Measurements from ENCODE around the gene ACP1.

ACP1 gene

DNA sequence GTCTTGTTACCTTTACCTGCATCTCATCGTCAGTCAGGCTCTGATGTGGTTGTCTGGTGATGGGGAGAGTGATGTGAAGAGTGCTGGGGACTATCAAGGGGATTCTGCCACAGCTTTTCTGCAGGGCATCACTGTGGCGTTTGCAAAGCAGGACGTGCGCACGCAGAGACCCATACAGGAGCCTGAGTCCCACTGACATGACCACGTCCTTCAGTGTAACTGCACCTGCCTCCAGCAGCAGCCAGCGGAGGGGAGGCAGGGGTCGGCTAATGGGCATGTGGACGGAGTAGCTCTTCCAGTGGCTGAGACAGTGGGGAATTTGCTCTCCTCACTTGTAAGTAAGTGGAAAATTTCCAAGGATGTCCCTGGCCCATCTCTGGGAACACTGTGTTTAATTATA lies 16.6 kb downstream of the ACP1 start:
- Histone ChIP-seq H3K36me3 (ENCODE audit: low read depth) (peaks cover 33% of the 10 kb centered on the region), H3K9me3 (ENCODE audit: severe bottlenecking) (no peaks in the 10 kb centered on the region), H3K27ac (ENCODE audit: poor library complexity, severe bottlenecking) (no peak overlapping the region), H3K4me3 (ENCODE audit: severe bottlenecking) (no peak overlapping the region), H3K4me1 (ENCODE audit: insufficient read depth, poor library complexity, severe bottlenecking) (no peaks in the 10 kb centered on the region), H3K27me3 (ENCODE audit: insufficient read depth, poor library complexity, severe bottlenecking) (no peaks in the 10 kb centered on the region)
- TF ChIP-seq, protein P1, sequence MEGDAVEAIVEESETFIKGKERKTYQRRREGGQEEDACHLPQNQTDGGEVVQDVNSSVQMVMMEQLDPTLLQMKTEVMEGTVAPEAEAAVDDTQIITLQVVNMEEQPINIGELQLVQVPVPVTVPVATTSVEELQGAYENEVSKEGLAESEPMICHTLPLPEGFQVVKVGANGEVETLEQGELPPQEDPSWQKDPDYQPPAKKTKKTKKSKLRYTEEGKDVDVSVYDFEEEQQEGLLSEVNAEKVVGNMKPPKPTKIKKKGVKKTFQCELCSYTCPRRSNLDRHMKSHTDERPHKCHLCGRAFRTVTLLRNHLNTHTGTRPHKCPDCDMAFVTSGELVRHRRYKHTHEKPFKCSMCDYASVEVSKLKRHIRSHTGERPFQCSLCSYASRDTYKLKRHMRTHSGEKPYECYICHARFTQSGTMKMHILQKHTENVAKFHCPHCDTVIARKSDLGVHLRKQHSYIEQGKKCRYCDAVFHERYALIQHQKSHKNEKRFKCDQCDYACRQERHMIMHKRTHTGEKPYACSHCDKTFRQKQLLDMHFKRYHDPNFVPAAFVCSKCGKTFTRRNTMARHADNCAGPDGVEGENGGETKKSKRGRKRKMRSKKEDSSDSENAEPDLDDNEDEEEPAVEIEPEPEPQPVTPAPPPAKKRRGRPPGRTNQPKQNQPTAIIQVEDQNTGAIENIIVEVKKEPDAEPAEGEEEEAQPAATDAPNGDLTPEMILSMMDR (IDR thresholded peaks at IDR 0.05; ENCODE audit: poor library complexity, severe bottlenecking): no peak
- DNase-seq (ENCODE audit: low spot score) (no peak), ATAC-seq (ENCODE audit: low read depth) (no peak)

GRCh38 chr2:282371-283263 lies 17.9 kb downstream of the ACP1 start:
- H3K27ac ChIP-seq (ENCODE audit: poor library complexity, severe bottlenecking): no peak overlapping the region
- H3K9me3 ChIP-seq (ENCODE audit: severe bottlenecking): no peaks in the 10 kb centered on the region
- no peak for ATAC-seq (ENCODE audit: low read depth)
- peaks cover 21% of the 10 kb centered on the region for H3K36me3 ChIP-seq (ENCODE audit: low read depth)
- H3K4me1 ChIP-seq (ENCODE audit: insufficient read depth, poor library complexity, severe bottlenecking): no peaks in the 10 kb centered on the region
- no peak for DNase-seq (ENCODE audit: low spot score)
- no peak overlapping the region for H3K4me3 ChIP-seq (ENCODE audit: severe bottlenecking)
- TF ChIP-seq, protein P1 (IDR thresholded peaks at IDR 0.05; ENCODE audit: poor library complexity, severe bottlenecking): no peak
- peaks cover 7% of the 10 kb centered on the region for H3K27me3 ChIP-seq (ENCODE audit: insufficient read depth, poor library complexity, severe bottlenecking)

DNA sequence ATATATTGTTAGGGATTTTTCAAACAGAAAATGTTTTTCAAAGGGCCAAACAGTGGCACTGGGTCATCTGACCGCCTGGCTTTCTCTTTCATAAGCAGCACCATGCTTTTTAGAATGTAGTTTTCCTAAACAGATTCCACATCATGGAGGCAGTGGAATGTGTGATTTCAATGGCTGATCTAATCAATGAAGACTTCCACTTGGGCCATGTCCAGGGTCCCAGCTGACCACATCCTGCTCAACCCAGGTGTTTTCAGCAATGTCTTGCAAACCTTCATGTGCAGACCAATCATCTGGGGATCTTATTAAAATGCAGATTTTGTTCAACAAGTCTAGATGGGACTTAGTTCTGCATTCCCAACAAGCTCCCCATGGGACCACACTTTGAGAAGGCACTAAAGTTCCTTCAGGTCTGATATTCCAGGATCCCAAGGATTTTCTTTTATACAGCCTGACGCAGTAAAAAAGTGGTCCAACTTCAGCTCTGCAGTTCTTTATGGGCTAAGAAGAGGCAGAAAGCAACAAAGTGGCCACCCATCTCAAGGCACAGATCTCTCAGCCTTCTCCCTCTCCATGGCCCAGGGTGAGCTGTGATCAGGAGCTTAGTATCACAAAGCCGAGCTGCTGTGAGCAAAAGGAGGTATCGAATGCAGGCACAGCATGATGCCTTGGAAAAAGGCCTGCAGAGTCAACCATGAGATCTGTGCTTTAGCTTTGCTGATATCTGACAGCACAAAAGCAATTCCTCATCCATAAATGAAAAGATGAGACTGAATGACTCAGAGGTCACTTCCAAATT lies 19.4 kb downstream of the ACP1 start:
- peaks cover 5% of the 10 kb centered on the region for H3K36me3 ChIP-seq (ENCODE audit: low read depth)
- TF ChIP-seq, protein P1 (IDR thresholded peaks at IDR 0.05; ENCODE audit: poor library complexity, severe bottlenecking): no peak
- H3K4me3 ChIP-seq (ENCODE audit: severe bottlenecking): no peak overlapping the region
- H3K4me1 ChIP-seq (ENCODE audit: insufficient read depth, poor library complexity, severe bottlenecking): peaks cover 2% of the 10 kb centered on the region
- ATAC-seq (ENCODE audit: low read depth) (no peak), DNase-seq (ENCODE audit: low spot score) (no peak)
- no peaks in the 10 kb centered on the region for H3K9me3 ChIP-seq (ENCODE audit: severe bottlenecking)
- H3K27me3 ChIP-seq (ENCODE audit: insufficient read depth, poor library complexity, severe bottlenecking): peaks cover 13% of the 10 kb centered on the region
- no peak overlapping the region for H3K27ac ChIP-seq (ENCODE audit: poor library complexity, severe bottlenecking)

GRCh38 chr2:284896-285492 lies 20.2 kb downstream of the ACP1 start:
- Histone ChIP-seq H3K27me3 (ENCODE audit: insufficient read depth, poor library complexity, severe bottlenecking) (peaks cover 21% of the 10 kb centered on the region), H3K4me1 (ENCODE audit: insufficient read depth, poor library complexity, severe bottlenecking) (peaks cover 6% of the 10 kb centered on the region), H3K9me3 (ENCODE audit: severe bottlenecking) (no peaks in the 10 kb centered on the region), H3K27ac (ENCODE audit: poor library complexity, severe bottlenecking) (no peak overlapping the region), H3K4me3 (ENCODE audit: severe bottlenecking) (no peak overlapping the region), H3K36me3 (ENCODE audit: low read depth) (no peaks in the 10 kb centered on the region; the same call in 1 of the 2 replicates)
- ATAC-seq (ENCODE audit: low read depth) (no peak), DNase-seq (ENCODE audit: low spot score) (no peak)
- TF ChIP-seq, protein P1 (IDR thresholded peaks at IDR 0.05; ENCODE audit: poor library complexity, severe bottlenecking): no peak

Data from RWPE2 (cell line).